Measurements from ENCODE around the gene WNT6.
A peak's percentile ranks its signal among the peaks of the same experiment; 100 is the strongest.

WNT6 gene

GRCh38 chr2:218898109-218898878 lies 38.7 kb downstream of the WNT6 start:
- Histone ChIP-seq H3K9me3 (no peaks in the 10 kb centered on the region), H3K4me3 (ENCODE audit: low read depth, low read length) (peak overlapping the region; percentile 62), H3K27me3 (peaks cover 14% of the 10 kb centered on the region), H3K4me1 (peaks cover 19% of the 10 kb centered on the region), H3K36me3 (no peaks in the 10 kb centered on the region)
- peak; percentile 81 for DNase-seq
- peak; percentile 90 for TF ChIP-seq CTCF (IDR thresholded peaks at IDR 0.05; ENCODE audit: low read depth, low read length)

GRCh38 chr2:218899147-218899546 lies 39.5 kb downstream of the WNT6 start:
- no peak for DNase-seq
- Histone ChIP-seq H3K4me3 (ENCODE audit: low read depth, low read length) (no peak overlapping the region), H3K4me1 (peaks cover 13% of the 10 kb centered on the region), H3K27me3 (peaks cover 14% of the 10 kb centered on the region), H3K9me3 (no peaks in the 10 kb centered on the region), H3K36me3 (no peaks in the 10 kb centered on the region)
- no peak for TF ChIP-seq CTCF (IDR thresholded peaks at IDR 0.05; ENCODE audit: low read depth, low read length)

- Histone ChIP-seq H3K27me3 (peaks cover 14% of the 10 kb centered on the region), H3K4me3 (ENCODE audit: low read depth, low read length) (no peak overlapping the region), H3K9me3 (no peaks in the 10 kb centered on the region), H3K4me1 (peaks cover 6% of the 10 kb centered on the region; the same call in 1 of the 2 replicates), H3K36me3 (no peaks in the 10 kb centered on the region)
- DNase-seq: no peak
- TF ChIP-seq CTCF (IDR thresholded peaks at IDR 0.05; ENCODE audit: low read depth, low read length): no peak
Measured at GRCh38 chr2:218902427-218902826, 42.8 kb downstream of the WNT6 start.

- no peaks in the 10 kb centered on the region for H3K9me3 ChIP-seq
- H3K4me3 ChIP-seq (ENCODE audit: low read depth, low read length): no peak overlapping the region
- H3K27me3 ChIP-seq: no peaks in the 10 kb centered on the region
- no peak for TF ChIP-seq CTCF (IDR thresholded peaks at IDR 0.05; ENCODE audit: low read depth, low read length)
- no peaks in the 10 kb centered on the region for H3K4me1 ChIP-seq
- no peaks in the 10 kb centered on the region for H3K36me3 ChIP-seq
- no peak for DNase-seq
Measured at GRCh38 chr2:218904176-218904575, 44.6 kb downstream of the WNT6 start.

- 0 out of 2 replicates have a peak, but pooled peaks have one; percentile 5 for TF ChIP-seq CTCF (IDR thresholded peaks at IDR 0.05; ENCODE audit: low read depth, low read length)
- peak; percentile 97 for DNase-seq
- Histone ChIP-seq H3K9me3 (no peaks in the 10 kb centered on the region), H3K27me3 (no peaks in the 10 kb centered on the region), H3K4me3 (ENCODE audit: low read depth, low read length) (peak overlapping the region; percentile 74), H3K36me3 (no peaks in the 10 kb centered on the region), H3K4me1 (no peaks in the 10 kb centered on the region)
Measured at GRCh38 chr2:218908721-218909619, 49.4 kb downstream of the WNT6 start.

Measured in BE2C (cell line).